Measurements from ENCODE around the gene GASK1B.

GASK1B gene

GRCh38 chr4:158129694-158130093 lies 43.1 kb downstream of the GASK1B start:
- Histone ChIP-seq H3K27ac (0 out of 22 replicates have a peak overlapping the region, but pooled peaks of 2 of the 11 experiments have one; percentile 6 to 16), H3K9me3 (replicated peaks in 1 of 11) (no peaks in the 10 kb centered on the region), H3K36me3 (peaks cover 0 to 94% (median 0%) of the 10 kb centered on the region in 11 experiments; a peak in 7 of 22 replicates), H3K4me1 (peaks cover 0 to 32% (median 9%) of the 10 kb centered on the region in 10 experiments; a peak in 13 of 20 replicates), H3K9ac (no peak overlapping the region), H4K20me1 (peaks cover 0 to 36% (median 0%) of the 10 kb centered on the region in 11 experiments; a peak in 3 of 22 replicates), H3K4me2 (peak overlapping the region in 9 of 11 experiments; percentile 5 to 64 (median 26); a peak in 13 of 22 replicates), H3K4me3 (no peak overlapping the region), H3K27me3 (no peaks in the 10 kb centered on the region)
- TF ChIP-seq Cebpa-rat (IDR thresholded peaks at IDR 0.05) = no peak

GRCh38 chr4:158128540-158128939 lies 44.3 kb downstream of the GASK1B start:
- H3K4me2 ChIP-seq = no peak overlapping the region
- no peaks in the 10 kb centered on the region for H3K9me3 ChIP-seq (replicated peaks in 1 of 11)
- no peak overlapping the region for H3K27ac ChIP-seq
- peaks cover 0 to 31% (median 9%) of the 10 kb centered on the region in 10 experiments; a peak in 13 of 20 replicates for H3K4me1 ChIP-seq
- peaks cover 0 to 25% (median 0%) of the 10 kb centered on the region in 11 experiments; a peak in 3 of 22 replicates for H4K20me1 ChIP-seq
- H3K9ac ChIP-seq = no peak overlapping the region
- H3K36me3 ChIP-seq = peaks cover 0 to 91% (median 0%) of the 10 kb centered on the region in 11 experiments; a peak in 7 of 22 replicates
- H3K4me3 ChIP-seq = no peak overlapping the region
- H3K27me3 ChIP-seq = no peaks in the 10 kb centered on the region
- TF ChIP-seq Cebpa-rat (IDR thresholded peaks at IDR 0.05) = no peak

- H3K27ac ChIP-seq = no peak overlapping the region
- no peak overlapping the region for H3K4me3 ChIP-seq
- H3K36me3 ChIP-seq = peaks cover 0 to 62% (median 0%) of the 10 kb centered on the region in 11 experiments; a peak in 7 of 22 replicates
- H3K4me1 ChIP-seq = peaks cover 0 to 29% (median 8%) of the 10 kb centered on the region in 10 experiments; a peak in 13 of 20 replicates
- no peak for TF ChIP-seq Cebpa-rat (IDR thresholded peaks at IDR 0.05)
- H3K27me3 ChIP-seq = no peaks in the 10 kb centered on the region
- H3K9me3 ChIP-seq (replicated peaks in 1 of 11) = 0 out of 22 replicates have a peak, but pooled peaks cover 0 to under 1% (median 0%) of the 10 kb centered on the region in 11 experiments
- no peaks in the 10 kb centered on the region for H4K20me1 ChIP-seq
- H3K9ac ChIP-seq = no peak overlapping the region
- no peak overlapping the region for H3K4me2 ChIP-seq
Measured at GRCh38 chr4:158125310-158125709, 47.5 kb downstream of the GASK1B start.

All from BLaER1 treated with 17β-estradiol and CSF1 and Interleukin-3, amounts not matched to agents 10 nM and 100 nM (cell line).